ENCODE results near the gene BRPF1.

BRPF1 gene

GRCh38 chr3:9780458-9780812 is 48.9 kb downstream of the BRPF1 start:
- Histone ChIP-seq H4K20me1 (ENCODE audit: insufficient read depth, low read length, poor library complexity, severe bottlenecking) (no peaks in the 10 kb centered on the region), H3K4me1 (ENCODE audit: insufficient read depth, low read length, poor library complexity, severe bottlenecking) (peaks cover 60% of the 10 kb centered on the region), H2AFZ (ENCODE audit: low read length) (no peak overlapping the region), H3K9ac (ENCODE audit: low read depth, low read length, poor library complexity, severe bottlenecking) (peak overlapping the region; percentile 75), H3K79me2 (ENCODE audit: insufficient read depth, low read length) (peaks cover 4% of the 10 kb centered on the region; the same call in 1 of the 2 replicates), H3K27me3 (ENCODE audit: insufficient read depth, low read length, poor library complexity, severe bottlenecking) (no peaks in the 10 kb centered on the region), H3K9me3 (ENCODE audit: insufficient read depth, low read depth, low read length) (no peaks in the 10 kb centered on the region), H3K36me3 (ENCODE audit: insufficient read depth, low read length) (peaks cover 3% of the 10 kb centered on the region; the same call in 1 of the 2 replicates), H3K4me3 (ENCODE audit: low read length, poor library complexity, severe bottlenecking) (peak overlapping the region; percentile 61), H3K9me2 (replicated peaks; ENCODE audit: low read depth, low read length) (no peaks in the 10 kb centered on the region), H3K4me2 (ENCODE audit: low read depth, low read length, poor library complexity, severe bottlenecking) (peak overlapping the region; percentile 92), H3F3A (ENCODE audit: low read depth) (peaks cover 13% of the 10 kb centered on the region)
- no peak for TF ChIP-seq CTCF (conservative IDR thresholded peaks at IDR 0.05; ENCODE audit: low read length)
- no peak for TF ChIP-seq EZH2phosphoT487 (IDR thresholded peaks at IDR 0.05; ENCODE audit: borderline replicate concordance)

- H2AFZ ChIP-seq (ENCODE audit: low read length), result no peak overlapping the region
- no peaks in the 10 kb centered on the region for H3K9me3 ChIP-seq (ENCODE audit: insufficient read depth, low read depth, low read length)
- peaks cover 60% of the 10 kb centered on the region for H3K4me1 ChIP-seq (ENCODE audit: insufficient read depth, low read length, poor library complexity, severe bottlenecking)
- peak overlapping the region; percentile 61 for H3K4me3 ChIP-seq (ENCODE audit: low read length, poor library complexity, severe bottlenecking)
- H3F3A ChIP-seq (ENCODE audit: low read depth), result peaks cover 13% of the 10 kb centered on the region
- H3K79me2 ChIP-seq (ENCODE audit: insufficient read depth, low read length), result peaks cover 4% of the 10 kb centered on the region; the same call in 1 of the 2 replicates
- peaks cover 3% of the 10 kb centered on the region; the same call in 1 of the 2 replicates for H3K36me3 ChIP-seq (ENCODE audit: insufficient read depth, low read length)
- H3K27me3 ChIP-seq (ENCODE audit: insufficient read depth, low read length, poor library complexity, severe bottlenecking), result no peaks in the 10 kb centered on the region
- H3K4me2 ChIP-seq (ENCODE audit: low read depth, low read length, poor library complexity, severe bottlenecking), result peak overlapping the region; percentile 92
- H4K20me1 ChIP-seq (ENCODE audit: insufficient read depth, low read length, poor library complexity, severe bottlenecking), result no peaks in the 10 kb centered on the region
- TF ChIP-seq EZH2phosphoT487 (IDR thresholded peaks at IDR 0.05; ENCODE audit: borderline replicate concordance), result no peak
- no peak for TF ChIP-seq CTCF (conservative IDR thresholded peaks at IDR 0.05; ENCODE audit: low read length)
- H3K9me2 ChIP-seq (replicated peaks; ENCODE audit: low read depth, low read length), result no peaks in the 10 kb centered on the region
- peak overlapping the region; percentile 75 for H3K9ac ChIP-seq (ENCODE audit: low read depth, low read length, poor library complexity, severe bottlenecking)
Measured at GRCh38 chr3:9780910-9781309, 49.4 kb downstream of the BRPF1 start.

- Histone ChIP-seq H3K9me3 (ENCODE audit: insufficient read depth, low read depth, low read length) (no peaks in the 10 kb centered on the region), H3K27me3 (ENCODE audit: insufficient read depth, low read length, poor library complexity, severe bottlenecking) (no peaks in the 10 kb centered on the region), H4K20me1 (ENCODE audit: insufficient read depth, low read length, poor library complexity, severe bottlenecking) (no peaks in the 10 kb centered on the region), H3K9ac (ENCODE audit: low read depth, low read length, poor library complexity, severe bottlenecking) (peak overlapping the region; percentile 75), H3K79me2 (ENCODE audit: insufficient read depth, low read length) (peaks cover 4% of the 10 kb centered on the region; the same call in 1 of the 2 replicates), H3K4me3 (ENCODE audit: low read length, poor library complexity, severe bottlenecking) (peak overlapping the region; percentile 61), H3K36me3 (ENCODE audit: insufficient read depth, low read length) (peaks cover 3% of the 10 kb centered on the region; the same call in 1 of the 2 replicates), H3K9me2 (replicated peaks; ENCODE audit: low read depth, low read length) (no peaks in the 10 kb centered on the region), H3F3A (ENCODE audit: low read depth) (peaks cover 13% of the 10 kb centered on the region), H2AFZ (ENCODE audit: low read length) (no peak overlapping the region), H3K4me1 (ENCODE audit: insufficient read depth, low read length, poor library complexity, severe bottlenecking) (peaks cover 65% of the 10 kb centered on the region), H3K4me2 (ENCODE audit: low read depth, low read length, poor library complexity, severe bottlenecking) (peak overlapping the region; percentile 92)
- TF ChIP-seq CTCF (conservative IDR thresholded peaks at IDR 0.05; ENCODE audit: low read length), result no peak
- TF ChIP-seq EZH2phosphoT487 (IDR thresholded peaks at IDR 0.05; ENCODE audit: borderline replicate concordance), result no peak
Measured at GRCh38 chr3:9781551-9781950, 50.0 kb downstream of the BRPF1 start.

All from Loucy (cell line).